ENCODE results near the gene AP2M1.

DNA sequence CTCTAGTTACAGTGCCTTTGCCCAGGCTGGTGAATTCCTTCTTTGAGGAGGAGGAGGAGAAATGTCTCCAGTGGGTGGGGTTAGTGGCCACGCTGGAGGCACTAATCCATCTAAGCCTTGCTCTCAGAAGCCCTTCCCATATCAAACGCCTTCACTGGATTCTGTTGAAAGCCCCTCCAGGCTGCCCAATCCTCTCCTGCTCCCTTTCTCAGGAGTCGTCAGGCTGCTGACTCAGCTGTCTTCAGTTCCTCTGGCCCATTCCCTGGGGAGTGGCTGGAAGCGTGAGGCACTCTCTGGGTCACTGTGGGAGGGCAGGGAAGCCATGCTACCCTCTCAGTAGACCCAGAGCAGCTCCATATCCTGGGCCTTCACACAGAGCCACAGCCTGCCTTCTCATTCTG is 2.7 kb downstream of the AP2M1 start:
- TF ChIP-seq, protein P1, sequence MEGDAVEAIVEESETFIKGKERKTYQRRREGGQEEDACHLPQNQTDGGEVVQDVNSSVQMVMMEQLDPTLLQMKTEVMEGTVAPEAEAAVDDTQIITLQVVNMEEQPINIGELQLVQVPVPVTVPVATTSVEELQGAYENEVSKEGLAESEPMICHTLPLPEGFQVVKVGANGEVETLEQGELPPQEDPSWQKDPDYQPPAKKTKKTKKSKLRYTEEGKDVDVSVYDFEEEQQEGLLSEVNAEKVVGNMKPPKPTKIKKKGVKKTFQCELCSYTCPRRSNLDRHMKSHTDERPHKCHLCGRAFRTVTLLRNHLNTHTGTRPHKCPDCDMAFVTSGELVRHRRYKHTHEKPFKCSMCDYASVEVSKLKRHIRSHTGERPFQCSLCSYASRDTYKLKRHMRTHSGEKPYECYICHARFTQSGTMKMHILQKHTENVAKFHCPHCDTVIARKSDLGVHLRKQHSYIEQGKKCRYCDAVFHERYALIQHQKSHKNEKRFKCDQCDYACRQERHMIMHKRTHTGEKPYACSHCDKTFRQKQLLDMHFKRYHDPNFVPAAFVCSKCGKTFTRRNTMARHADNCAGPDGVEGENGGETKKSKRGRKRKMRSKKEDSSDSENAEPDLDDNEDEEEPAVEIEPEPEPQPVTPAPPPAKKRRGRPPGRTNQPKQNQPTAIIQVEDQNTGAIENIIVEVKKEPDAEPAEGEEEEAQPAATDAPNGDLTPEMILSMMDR (IDR thresholded peaks at IDR 0.05): no peak
- TF ChIP-seq POLR2AphosphoS5 (IDR thresholded peaks at IDR 0.05): no peak

Data from esophagus muscularis mucosa (tissue), 3 donors.